B cell (primary cell): ENCODE results near the gene CDADC1. TPM values are rescaled to one million over a fixed set of nuclear protein-coding genes. Genes with fewer than 3 reads are reported as not detected.

Experiments used
- ATAC-seq: fragments of 200-7000 bp; cut with Tn5 transposase; one replicate; pipeline ENCODE4 v1.10.0; 2021; ENCODE audit warnings: low read depth, mild to moderate bottlenecking, moderate number of reproducible peaks, moderate library complexity
- CTCF ChIA-PET: fragments of 350-600 bp; sonication (Branson Sonifier 250); formaldehyde crosslinking; loops from one replicate; lab custom pipeline; 2021; ENCODE audit warnings: antibody characterized with exemption, inconsistent platforms; lab: Charles Lee
- POLR2A ChIA-PET: fragments of 350-600 bp; sonication (Branson Sonifier 250); formaldehyde crosslinking; loops from one replicate; lab custom pipeline; 2021; ENCODE audit warnings: antibody characterized with exemption; lab: Charles Lee
- DNase-seq: peaks from one replicate; pipeline ENCODE4 v3.0.0; 2013
- H2AFZ ChIP-seq: 2 replicates; pipeline ENCODE4 v1.6.1; 2012; ENCODE audit warnings: mild to moderate bottlenecking, low read depth, low read length; ENCODE audit not compliant: insufficient read depth, poor library complexity, severe bottlenecking
- H3K27ac ChIP-seq, 2 donors: 1 replicate in 1 of 2; 2 replicates in 1 of 2; pipeline ENCODE4 v1.5.1; 2012 to 2013; ENCODE audit warnings: low read length in 2 of 2, mild to moderate bottlenecking in 2 of 2, moderate library complexity in 1 of 2
- H3K27me3 ChIP-seq, 4 experiments: fragments of 200-600 bp in 1 of 4; sonication (generic) in 1 of 4; replicated peaks in 1 of 4; 1 replicate in 2 of 4; 2 replicates in 2 of 4; pipeline versions ENCODE4 v1.6.1 to v1.7.0; 2013 to 2016; ENCODE audit warnings: low read length in 3 of 4, mild to moderate bottlenecking in 2 of 4, mixed read lengths in 1 of 4, moderate library complexity in 1 of 4; ENCODE audit not compliant: insufficient read depth in 4 of 4, control insufficient read depth in 3 of 4; ENCODE audit errors: control extremely low read depth in 1 of 4
- H3K36me3 ChIP-seq, 2 experiments: replicated peaks in 1 of 2; 1 replicate in 1 of 2; 2 replicates in 1 of 2; pipeline versions ENCODE4 v1.6.1 to v1.7.1; 2013; ENCODE audit warnings: low read length in 1 of 2; ENCODE audit not compliant: insufficient read depth in 2 of 2, control insufficient read depth in 1 of 2; ENCODE audit errors: control extremely low read depth in 1 of 2, extremely low read depth in 1 of 2
- H3K4me1 ChIP-seq, 2 donors: fragments of 200-600 bp in 1 of 2; sonication (generic) in 1 of 2; 1 replicate in 1 of 2; 2 replicates in 1 of 2; pipeline versions ENCODE4 v1.5.1 to v1.6.1; 2013 to 2017; ENCODE audit warnings: low read length in 2 of 2; ENCODE audit not compliant: control insufficient read depth in 2 of 2, insufficient read depth in 2 of 2
- H3K4me2 ChIP-seq: replicated peaks from 2 replicates; pipeline ENCODE3; 2012; ENCODE audit warnings: mild to moderate bottlenecking, low read depth, low read length; ENCODE audit not compliant: poor library complexity, severe bottlenecking
- H3K4me3 ChIP-seq, 5 experiments: fragments of 200-600 bp in 1 of 5; sonication (generic) in 1 of 5; 1 replicate in 3 of 5; 2 replicates in 2 of 5; pipeline versions ENCODE4 v1.5.1 to v1.7.0; 2011 to 2016; ENCODE audit warnings: low read length in 4 of 5, mild to moderate bottlenecking in 4 of 5, low read depth in 2 of 5, control low read depth in 1 of 5, moderate library complexity in 1 of 5; ENCODE audit not compliant: insufficient read depth in 1 of 5; ENCODE audit errors: control extremely low read depth in 1 of 5, extremely low read depth in 1 of 5
- H3K79me2 ChIP-seq: fragments of 200-600 bp; sonication (generic); one replicate; pipeline ENCODE4 v1.6.0; 2016; ENCODE audit warnings: low read length; ENCODE audit not compliant: control insufficient read depth, insufficient read depth
- H3K9ac ChIP-seq: fragments of 200-600 bp; sonication (generic); 2 replicates; pipeline ENCODE4 v1.6.1; 2017; ENCODE audit warnings: mild to moderate bottlenecking, low read length, moderate library complexity
- H3K9me3 ChIP-seq, 3 donors: one replicate each; pipeline versions ENCODE4 v1.6.1 to v1.7.1; 2013; ENCODE audit warnings: low read length in 2 of 3; ENCODE audit not compliant: control insufficient read depth in 2 of 3, insufficient read depth in 1 of 3; ENCODE audit errors: control extremely low read depth in 1 of 3
- H4K20me1 ChIP-seq: 2 replicates; pipeline ENCODE4 v1.6.0; 2012; ENCODE audit warnings: mild to moderate bottlenecking, low read length; ENCODE audit not compliant: insufficient read depth, control insufficient read depth, poor library complexity, severe bottlenecking
- H3K27ac Mint-ChIP-seq: one replicate; pipeline ENCODE4 v1.8.0; 2021; ENCODE audit warnings: mixed read lengths
- H3K27me3 Mint-ChIP-seq: one replicate; pipeline ENCODE4 v1.8.0; 2021; ENCODE audit warnings: mixed read lengths
- H3K4me1 Mint-ChIP-seq: one replicate; pipeline ENCODE4 v1.8.0; 2021; ENCODE audit warnings: mixed read lengths
- H3K4me3 Mint-ChIP-seq: one replicate; pipeline ENCODE4 v1.8.0; 2021; ENCODE audit warnings: mixed read lengths
- H3K9me3 Mint-ChIP-seq: one replicate; pipeline ENCODE4 v1.8.0; 2022; ENCODE audit warnings: mixed read lengths; ENCODE audit not compliant: insufficient read depth
- EZH2 ChIP-seq: IDR thresholded peaks from 2 replicates; pipeline ENCODE4 v1.6.1; 2012; ENCODE audit warnings: borderline replicate concordance, low read depth, mild to moderate bottlenecking, moderate library complexity, low read length; ENCODE audit not compliant: insufficient read depth, poor library complexity, severe bottlenecking
- WGBS: methylation state at CpG from one replicate; pipeline ENCODE4 v1.1.5; 2013; ENCODE audit warnings: missing lambda C conversion rate; ENCODE audit not compliant: insufficient coverage; 5-methylcytosine and 5-hydroxymethylcytosine counted together
- intact Hi-C: fragments of 100-400 bp; cut with micrococcal nuclease; formaldehyde crosslinking; loops from one replicate; pipeline ENCODE4 v1.10.0; 2022
- polyA plus RNA-seq: library from polyadenylated mRNA; depleted of rRNA; stranded (reverse); fragments of >200 nt; gene quantifications from 2 replicates; pipeline ENCODE4 v1.2.3, GENCODE V29; 2012
- total RNA-seq, 2 donors: library from RNA; stranded (reverse); fragments of 120-200 nt in 1 of 2; gene quantifications; 1 replicate in 1 of 2; 2 replicates in 1 of 2; pipeline versions ENCODE4 v1.2.3 to v1.2.4, GENCODE V29; 2013 to 2022
- TF ChIP-seq, protein P1 (sequence below): fragments of 200-600 bp; IDR thresholded peaks from one replicate; pipeline ENCODE4 v1.8.0; 2022; ENCODE audit warnings: antibody characterized with exemption, mild to moderate bottlenecking

The CDADC1 gene
- total and polyA plus RNA-seq, 2 donors (not counting 1 experiment from before 2014, with no cell fraction given) = 3.0 to 14.5 TPM

- H3K9me3 Mint-ChIP-seq = no peaks in the 10 kb centered on the region
- H3K4me2 ChIP-seq = no peak overlapping the region
- H3K9ac ChIP-seq = no peak overlapping the region
- no peak overlapping the region for H3K27ac ChIP-seq
- H3K27me3 Mint-ChIP-seq = no peaks in the 10 kb centered on the region
- H3K27ac Mint-ChIP-seq = no peak overlapping the region
- CTCF ChIA-PET = no interaction called here
- peaks cover 24% of the 10 kb centered on the region for H3K4me1 Mint-ChIP-seq
- POLR2A ChIA-PET = no interaction called here
- H3K36me3 ChIP-seq = peaks cover 7 to 13% of the 10 kb centered on the region in 2 experiments
- H3K4me1 ChIP-seq = peaks cover 21 to 22% of the 10 kb centered on the region in 2 donors
- no peak overlapping the region for H2AFZ ChIP-seq
- intact Hi-C loops = no loop called here
- H3K4me3 Mint-ChIP-seq = no peak overlapping the region
- DNase-seq = no peak
- no peak overlapping the region for H3K4me3 ChIP-seq
- peaks cover 0 to 6% (median 0%) of the 10 kb centered on the region in 3 donors for H3K9me3 ChIP-seq
- TF ChIP-seq, protein P1, sequence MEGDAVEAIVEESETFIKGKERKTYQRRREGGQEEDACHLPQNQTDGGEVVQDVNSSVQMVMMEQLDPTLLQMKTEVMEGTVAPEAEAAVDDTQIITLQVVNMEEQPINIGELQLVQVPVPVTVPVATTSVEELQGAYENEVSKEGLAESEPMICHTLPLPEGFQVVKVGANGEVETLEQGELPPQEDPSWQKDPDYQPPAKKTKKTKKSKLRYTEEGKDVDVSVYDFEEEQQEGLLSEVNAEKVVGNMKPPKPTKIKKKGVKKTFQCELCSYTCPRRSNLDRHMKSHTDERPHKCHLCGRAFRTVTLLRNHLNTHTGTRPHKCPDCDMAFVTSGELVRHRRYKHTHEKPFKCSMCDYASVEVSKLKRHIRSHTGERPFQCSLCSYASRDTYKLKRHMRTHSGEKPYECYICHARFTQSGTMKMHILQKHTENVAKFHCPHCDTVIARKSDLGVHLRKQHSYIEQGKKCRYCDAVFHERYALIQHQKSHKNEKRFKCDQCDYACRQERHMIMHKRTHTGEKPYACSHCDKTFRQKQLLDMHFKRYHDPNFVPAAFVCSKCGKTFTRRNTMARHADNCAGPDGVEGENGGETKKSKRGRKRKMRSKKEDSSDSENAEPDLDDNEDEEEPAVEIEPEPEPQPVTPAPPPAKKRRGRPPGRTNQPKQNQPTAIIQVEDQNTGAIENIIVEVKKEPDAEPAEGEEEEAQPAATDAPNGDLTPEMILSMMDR = no peak
- no peak for TF ChIP-seq EZH2
- no peaks in the 10 kb centered on the region for H4K20me1 ChIP-seq
- no CpG with 5 or more reads among the region's 1 CpG for WGBS
- H3K27me3 ChIP-seq = no peaks in the 10 kb centered on the region
- no peak for ATAC-seq
- no peaks in the 10 kb centered on the region for H3K79me2 ChIP-seq
These were observed 37.6 kb upstream of the CDADC1 start for GRCh38 chr13:49210114-49210513.

- Mint-ChIP-seq H3K9me3 (no peaks in the 10 kb centered on the region), H3K27me3 (no peaks in the 10 kb centered on the region), H3K4me3 (no peak overlapping the region), H3K4me1 (peaks cover 27% of the 10 kb centered on the region), H3K27ac (no peak overlapping the region)
- H3K4me2 ChIP-seq = no peak overlapping the region
- ChIA-PET POLR2A (interaction anchor here (0.6 kb wide), 1 partner anchor 1546 kb away, joined by 3 read pairs; no protein-coding TSS in a partner anchor), CTCF (no interaction called here)
- no peak for ATAC-seq
- no peak for DNase-seq
- H4K20me1 ChIP-seq = no peaks in the 10 kb centered on the region
- no peaks in the 10 kb centered on the region for H3K79me2 ChIP-seq
- H3K9me3 ChIP-seq = peaks cover 0 to 11% (median 0%) of the 10 kb centered on the region in 3 donors
- WGBS = 93% methylated on average over 5 of the region's 5 CpGs
- H3K27me3 ChIP-seq = no peaks in the 10 kb centered on the region
- H3K36me3 ChIP-seq = peaks cover 7 to 12% of the 10 kb centered on the region in 2 experiments
- no peak overlapping the region for H3K9ac ChIP-seq
- peaks cover 24 to 25% of the 10 kb centered on the region in 2 donors for H3K4me1 ChIP-seq
- no peak overlapping the region for H3K27ac ChIP-seq
- intact Hi-C loops = no loop called here
- no peak overlapping the region for H3K4me3 ChIP-seq
- TF ChIP-seq, protein P1 = no peak
- H2AFZ ChIP-seq = no peak overlapping the region
These were observed 37.1 kb upstream of the CDADC1 start for GRCh38 chr13:49210669-49211068.
